HG03342 (cell line): ENCODE results near the gene TMCO5A.
"Not testable (repeated sequence)": the region's sequence is repeated elsewhere in the genome, so short reads cannot be mapped to it uniquely, and the experiment has no call there.

Experiments used
- ATAC-seq: cut with Tn5 transposase; IDR thresholded peaks from one replicate; pipeline ENCODE4 v1.9.1; 2021; ENCODE audit warnings: mild to moderate bottlenecking, moderate library complexity; ENCODE audit not compliant: unreplicated experiment

TMCO5A gene

GRCh38 chr15:37934340-37934739 is at the start of gene TMCO5A:
TMCO5A (plus strand) TSS chr15:37934640; CDS start chr15:37936324, 1,684 bp downstream.
- ATAC-seq, result no peak

DNA sequence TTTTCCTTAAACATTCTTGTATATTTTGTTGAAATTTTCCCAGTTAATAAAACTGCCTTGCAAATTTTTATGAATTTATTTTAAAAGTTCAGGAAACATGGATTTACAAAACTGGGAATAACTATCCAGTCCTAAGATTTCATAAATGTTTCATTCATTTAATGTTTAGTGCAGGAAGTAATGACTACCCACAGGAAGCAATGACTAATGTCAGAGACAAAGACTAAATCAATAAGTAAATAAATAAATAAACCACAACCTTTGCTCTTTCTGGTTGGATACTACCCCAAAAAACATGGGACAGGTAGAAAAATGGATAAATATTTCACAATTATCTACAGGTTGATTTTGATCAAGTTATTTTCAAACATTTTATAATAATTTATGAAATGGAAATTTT is 48.8 kb upstream of the TMCO5A start:
- ATAC-seq, result no peak

- ATAC-seq, result no peak
Measured at GRCh38 chr15:37888356-37888755, 46.1 kb upstream of the TMCO5A start.

DNA sequence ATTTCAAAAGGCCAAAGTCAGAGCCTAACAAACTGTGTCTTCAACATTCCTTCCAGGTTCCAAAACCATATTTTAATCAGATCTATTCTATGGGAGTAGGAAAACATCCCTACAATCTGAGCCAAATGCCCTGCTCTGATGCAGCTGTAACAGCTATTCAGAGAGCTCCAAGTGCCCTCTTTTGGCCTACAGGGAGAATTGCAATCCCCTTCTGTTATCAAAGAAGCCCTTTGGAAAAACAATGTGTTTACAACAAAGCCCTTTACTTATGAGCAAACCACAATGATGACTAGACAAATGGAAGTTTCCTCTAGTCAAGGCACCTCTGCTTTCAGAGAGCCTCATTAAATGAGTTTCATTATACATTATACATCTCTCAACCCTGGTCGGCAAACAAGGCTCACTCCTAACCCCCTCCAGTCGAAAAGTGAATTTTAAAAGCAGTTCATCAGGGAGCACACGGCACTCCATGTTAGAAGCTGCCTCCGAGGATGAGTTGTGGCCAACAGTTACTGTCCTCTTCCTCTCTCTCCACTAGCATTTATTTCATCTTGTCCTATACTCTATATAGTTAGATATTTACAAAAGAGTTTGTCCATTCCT is 42.6 kb upstream of the TMCO5A start:
- no peak for ATAC-seq

- ATAC-seq, result no peak
Measured at GRCh38 chr15:37893309-37893708, 41.1 kb upstream of the TMCO5A start.

GRCh38 chr15:37898362-37898761 is 36.1 kb upstream of the TMCO5A start:
- ATAC-seq, result no peak

DNA sequence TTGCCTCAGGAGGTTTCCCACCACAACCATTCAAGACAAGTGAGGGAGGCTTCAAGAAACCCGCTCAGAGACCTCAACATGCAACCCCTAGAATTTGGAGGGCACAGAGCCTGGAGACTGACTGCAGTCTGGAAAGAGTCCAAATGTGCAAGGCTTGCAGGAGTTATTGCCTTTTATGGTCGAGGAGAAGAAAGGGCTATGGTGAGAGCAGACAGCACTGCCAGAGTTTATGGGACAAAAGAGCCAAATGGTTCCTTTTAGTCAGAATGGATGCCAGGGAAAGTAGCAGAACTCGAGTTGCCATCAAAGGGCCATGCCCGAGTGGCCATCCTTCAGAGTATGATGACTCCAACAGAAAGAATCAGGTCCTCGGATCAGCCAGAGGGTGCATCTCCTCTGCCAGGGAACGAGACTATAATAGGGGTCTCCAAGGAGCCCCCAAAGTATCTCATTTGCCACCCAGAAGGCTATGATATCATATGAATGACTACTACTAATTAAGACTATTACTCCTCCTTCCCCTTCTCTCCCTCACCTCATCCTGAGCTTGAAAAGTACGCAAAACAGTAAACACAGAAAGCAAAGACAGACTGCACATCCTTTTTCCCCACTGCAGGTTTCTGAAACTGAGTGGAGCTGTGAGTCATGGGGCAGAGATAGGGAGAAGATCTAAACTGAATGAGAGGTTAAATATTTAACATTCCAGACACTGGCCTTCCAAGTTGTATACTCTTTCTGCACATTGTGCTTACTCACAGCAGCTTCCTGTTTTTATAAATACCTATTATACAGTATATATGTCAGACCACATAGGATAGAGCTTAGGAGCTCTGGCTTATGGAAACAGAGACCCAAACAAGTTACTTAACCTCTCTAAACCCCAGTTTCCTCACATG is 33.9 kb upstream of the TMCO5A start:
- ATAC-seq, result no peak

- no peak for ATAC-seq
Measured at GRCh38 chr15:37902126-37902525, 32.3 kb upstream of the TMCO5A start.

GRCh38 chr15:37903919-37904625 is 30.4 kb upstream of the TMCO5A start:
- ATAC-seq, result no peak

DNA sequence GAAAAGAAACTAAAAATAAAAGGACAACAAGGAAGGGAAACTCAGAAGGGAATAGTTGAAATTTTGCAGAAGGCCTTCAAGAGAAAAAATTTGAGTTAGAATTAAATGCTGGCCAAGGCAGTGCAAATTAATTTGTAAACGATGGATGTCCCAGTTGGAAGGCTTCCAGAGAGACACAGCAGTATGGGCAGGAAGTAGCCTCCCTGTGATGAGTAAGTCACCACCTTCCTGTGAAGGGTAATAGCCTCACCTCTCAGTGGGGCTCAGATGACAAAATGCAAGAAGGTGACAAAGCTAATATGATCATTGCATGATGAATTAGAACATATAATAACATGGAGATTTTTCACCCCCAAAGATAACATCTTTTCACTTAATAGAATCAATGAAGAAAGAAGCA is 27.3 kb upstream of the TMCO5A start:
- no peak for ATAC-seq

DNA sequence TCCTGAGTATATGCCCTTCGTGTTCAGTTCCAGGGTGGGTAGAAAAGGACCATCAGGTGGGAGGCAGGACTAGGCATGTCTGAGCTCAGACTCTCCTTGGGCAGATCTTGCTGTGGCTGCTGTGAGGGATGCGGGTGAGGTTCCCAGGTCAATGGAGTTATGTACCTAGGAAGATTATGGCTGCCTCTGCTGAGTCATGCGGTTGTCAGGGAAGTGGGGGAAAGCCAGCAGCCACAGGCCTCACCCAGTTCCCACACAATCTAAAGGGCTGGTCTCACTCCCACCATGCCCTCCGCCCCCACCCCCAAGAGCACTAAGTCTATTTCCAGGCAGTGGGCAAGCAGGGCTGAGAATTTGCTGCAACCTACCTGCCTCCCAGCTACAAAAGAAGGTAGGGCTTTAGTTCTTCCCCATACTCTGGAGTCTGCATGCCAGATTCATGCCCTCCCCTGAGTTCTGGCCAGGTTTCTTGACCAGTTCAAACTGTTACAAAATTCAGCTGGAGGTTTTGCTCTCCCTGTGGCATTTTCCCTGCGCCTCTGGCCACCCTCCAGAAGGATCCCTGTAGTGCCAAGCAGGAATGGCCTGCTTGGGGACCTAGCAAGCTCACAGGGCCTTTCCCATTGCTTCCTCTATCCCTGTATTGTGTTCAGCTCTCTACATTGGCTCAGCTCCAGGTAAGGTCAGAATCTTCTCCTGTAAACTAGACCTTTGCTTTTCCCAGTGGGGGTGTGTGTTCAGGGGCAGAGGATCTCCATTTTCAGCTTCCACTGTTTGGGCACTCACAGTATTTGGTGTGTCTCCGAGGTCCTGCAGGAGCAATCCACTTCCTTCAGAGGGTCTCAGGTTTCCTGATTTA is 12.7 kb upstream of the TMCO5A start:
- no peak for ATAC-seq

DNA sequence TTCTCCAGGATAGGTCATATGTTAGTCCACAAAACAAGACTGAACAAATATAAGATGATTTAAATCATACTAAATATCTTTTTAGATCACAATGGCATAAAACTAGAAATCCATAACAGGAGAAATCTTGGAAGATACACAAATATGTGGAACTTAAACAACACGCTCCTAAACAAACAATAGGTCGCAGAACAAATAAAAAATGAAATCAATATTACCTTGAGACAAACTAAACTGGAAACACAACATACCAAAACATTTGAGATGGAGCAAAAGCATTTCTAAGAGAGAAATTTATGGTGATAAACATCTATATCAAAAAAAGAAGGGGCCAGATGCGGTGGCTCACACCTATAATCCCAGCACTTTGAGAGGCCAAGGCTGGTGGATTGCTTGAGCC is 8.3 kb upstream of the TMCO5A start:
- ATAC-seq, result no peak

DNA sequence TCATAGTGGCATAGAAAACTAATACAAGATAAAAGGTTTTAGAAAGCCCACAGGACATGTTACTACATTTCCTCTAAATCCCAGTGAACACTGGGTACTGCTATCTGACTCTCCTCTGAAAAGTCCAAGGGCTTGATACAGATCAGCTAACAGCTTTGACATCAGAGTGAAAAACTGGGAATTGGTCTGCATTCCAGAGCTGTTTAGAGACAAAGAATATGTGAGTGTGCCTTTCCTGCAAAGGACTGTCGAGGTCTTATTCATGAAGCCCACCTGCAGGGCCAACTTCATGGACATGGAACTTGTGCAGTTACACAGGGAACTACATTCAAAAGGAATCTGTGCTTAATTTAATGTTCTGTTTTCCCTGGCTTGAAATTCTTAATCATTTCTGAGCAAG is 5.2 kb upstream of the TMCO5A start:
- ATAC-seq, result no peak

GRCh38 chr15:37931321-37931720 is 3.1 kb upstream of the TMCO5A start:
- ATAC-seq, result no peak

GRCh38 chr15:37931868-37932267 is 2.6 kb upstream of the TMCO5A start:
- no peak for ATAC-seq

DNA sequence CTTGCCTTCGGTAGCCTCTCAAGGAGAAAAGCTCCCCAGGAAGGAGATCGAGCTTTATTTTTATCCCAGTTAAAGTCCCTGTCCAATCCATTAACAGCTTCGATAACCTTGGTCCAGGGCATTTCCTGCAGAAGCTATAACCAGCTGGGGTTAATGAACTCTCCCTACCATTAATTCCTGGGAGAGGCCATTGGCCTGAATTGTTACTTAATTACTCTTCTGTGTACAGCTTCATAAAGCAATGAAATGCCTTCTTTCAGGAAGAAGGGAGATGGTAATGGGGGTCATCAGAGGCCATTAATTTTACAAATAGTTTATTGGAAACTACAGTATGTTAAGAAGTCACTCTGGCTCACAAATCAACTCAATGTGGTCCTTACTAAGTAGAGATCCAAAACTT is 1.9 kb upstream of the TMCO5A start:
- no peak for ATAC-seq

DNA sequence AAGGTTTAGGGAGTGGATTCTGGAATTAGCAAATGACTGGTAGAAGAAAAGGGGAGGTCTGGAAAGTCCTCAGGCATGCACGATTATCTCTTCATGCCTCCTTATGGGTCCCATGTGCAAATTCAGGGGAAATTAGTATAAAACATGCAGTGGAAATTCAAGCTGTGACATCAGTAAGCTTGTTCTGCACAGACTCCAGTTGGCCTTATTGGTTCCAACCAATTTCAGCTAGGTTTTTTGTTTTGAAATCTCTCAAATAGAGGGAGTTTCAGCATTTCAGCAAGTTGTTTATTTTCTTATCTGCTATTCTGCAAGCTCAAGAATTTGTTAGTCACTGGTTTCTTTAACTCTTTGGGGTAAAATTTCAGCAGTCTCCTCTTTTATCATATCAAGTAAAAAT is 774 bp upstream of the TMCO5A start:
- no peak for ATAC-seq

DNA sequence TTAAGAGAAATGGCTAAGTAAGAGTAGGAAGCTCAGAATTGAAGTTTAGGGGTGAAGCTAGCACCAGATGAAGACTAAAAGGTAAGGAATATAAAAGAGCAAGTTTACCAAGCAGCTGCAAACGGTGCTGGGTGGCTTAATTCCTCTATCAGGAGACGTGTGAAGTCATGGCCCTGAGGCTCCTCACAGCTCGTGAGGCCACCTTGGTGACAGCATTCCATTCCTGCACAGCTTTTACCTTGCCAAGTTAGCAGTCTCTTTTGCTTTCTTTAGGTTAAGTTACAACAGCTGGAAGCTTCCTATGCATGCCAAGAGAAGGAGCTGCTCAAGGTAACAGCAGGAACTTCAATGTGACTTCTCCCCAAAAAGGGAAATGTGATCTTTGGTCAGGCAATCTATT is 6.4 kb downstream of the TMCO5A start:
- no peak for ATAC-seq

GRCh38 chr15:37941779-37942178 is 7.3 kb downstream of the TMCO5A start:
- no peak for ATAC-seq

DNA sequence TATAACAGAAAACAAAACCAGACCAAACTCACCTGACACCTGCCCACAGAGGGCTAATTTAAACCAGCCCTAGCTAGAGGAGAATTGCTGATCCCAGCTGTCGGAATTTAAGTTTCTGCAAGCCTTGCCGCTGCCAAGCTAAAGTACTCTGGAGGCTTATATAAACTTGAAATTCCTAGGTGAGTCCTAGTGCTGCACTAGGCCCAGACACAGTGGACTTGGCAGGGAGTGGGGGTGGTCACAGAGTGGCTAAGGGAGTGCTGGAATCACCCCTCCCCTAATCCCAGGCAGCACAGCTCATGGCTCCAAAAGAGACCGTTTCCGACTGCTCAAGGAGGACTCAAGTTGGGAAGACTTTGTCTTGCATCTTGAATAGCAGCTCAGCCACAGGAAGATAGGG is 17.6 kb downstream of the TMCO5A start:
- ATAC-seq, result no peak

DNA sequence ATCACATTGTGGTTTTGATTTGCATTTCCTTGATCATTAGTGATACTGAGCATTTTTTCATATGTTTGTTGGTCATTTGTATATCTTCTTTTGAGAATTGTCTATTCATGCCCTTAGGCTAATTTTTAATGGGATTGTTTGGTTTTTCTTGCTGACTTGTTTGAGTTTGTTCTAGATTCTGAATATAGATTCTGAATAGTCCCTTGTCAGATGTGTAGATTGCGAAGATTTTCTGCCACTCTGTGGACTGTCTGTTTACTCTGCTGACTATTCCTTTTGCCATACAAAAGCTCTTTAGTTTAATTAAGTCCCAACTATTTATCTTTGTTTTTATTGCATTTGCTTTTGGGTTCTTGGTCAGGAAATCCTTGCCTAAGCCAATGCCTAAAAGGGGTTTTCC is 26.3 kb downstream of the TMCO5A start:
- not testable (repeated sequence) for ATAC-seq
